ENCODE results near the gene STOM. TPM values are rescaled to one million over a fixed set of nuclear protein-coding genes. Genes with fewer than 3 reads are reported as not detected.

Gene STOM
- total and polyA plus RNA-seq, 4 donors = 80.0 to 384 (median 245) TPM

GRCh38 chr9:121365564-121365963 lies 4.5 kb downstream of the STOM start:
- no peaks in the 10 kb centered on the region for H3K36me3 ChIP-seq (ENCODE audit: control insufficient read depth in 1 of 2, insufficient read depth in 2 of 2, low read length in 1 of 2)
- H3K4me1 ChIP-seq (ENCODE audit: control insufficient read depth in 1 of 2, insufficient read depth in 2 of 2, low read length in 2 of 2) = peaks cover 0 to 3% of the 10 kb centered on the region in 2 donors
- intact Hi-C loops (cut with DNase I) = no loop called here
- 13 to 40% methylated on average over 2 of the region's 2 CpGs for WGBS, 2 donors
- H3K27ac ChIP-seq (ENCODE audit: low read depth in 1 of 2, low read length in 2 of 2) = no peak overlapping the region
- DNase-seq (no peak), ATAC-seq (ENCODE audit: low FRiP score) (no peak)
- no peaks in the 10 kb centered on the region for H3K9me3 ChIP-seq (ENCODE audit: control insufficient read depth, low read length)
- no peak overlapping the region for H3K4me3 ChIP-seq (ENCODE audit: low read length in 2 of 2)
- H3K27me3 ChIP-seq (ENCODE audit: control insufficient read depth in 1 of 2, insufficient read depth in 2 of 2, low read length in 1 of 2) = no peaks in the 10 kb centered on the region

- intact Hi-C loops (cut with DNase I) = loop anchor here in 1 of 2 donors (5.0 kb wide), 1 partner anchor 38 kb away; no protein-coding TSS in a partner anchor
- no peak overlapping the region for H3K4me3 ChIP-seq (ENCODE audit: low read length in 2 of 2)
- no peaks in the 10 kb centered on the region for H3K9me3 ChIP-seq (ENCODE audit: control insufficient read depth, low read length)
- H3K4me1 ChIP-seq (ENCODE audit: control insufficient read depth in 1 of 2, insufficient read depth in 2 of 2, low read length in 2 of 2) = peaks cover under 1 to 3% of the 10 kb centered on the region in 2 donors
- DNase-seq = no peak
- H3K27me3 ChIP-seq (ENCODE audit: control insufficient read depth in 1 of 2, insufficient read depth in 2 of 2, low read length in 1 of 2) = no peaks in the 10 kb centered on the region
- H3K27ac ChIP-seq (ENCODE audit: low read depth in 1 of 2, low read length in 2 of 2) = no peak overlapping the region
- no peaks in the 10 kb centered on the region for H3K36me3 ChIP-seq (ENCODE audit: control insufficient read depth in 1 of 2, insufficient read depth in 2 of 2, low read length in 1 of 2)
- no peak for ATAC-seq (ENCODE audit: low FRiP score)
Observed at GRCh38 chr9:121364886-121365285, 5.2 kb downstream of the STOM start.

- Histone ChIP-seq H3K9me3 (ENCODE audit: control insufficient read depth, low read length) (no peaks in the 10 kb centered on the region), H3K27ac (ENCODE audit: low read depth in 1 of 2, low read length in 2 of 2) (no peak overlapping the region), H3K27me3 (ENCODE audit: control insufficient read depth in 1 of 2, insufficient read depth in 2 of 2, low read length in 1 of 2) (no peaks in the 10 kb centered on the region), H3K4me3 (ENCODE audit: low read length in 2 of 2) (no peak overlapping the region), H3K36me3 (ENCODE audit: control insufficient read depth in 1 of 2, insufficient read depth in 2 of 2, low read length in 1 of 2) (no peaks in the 10 kb centered on the region), H3K4me1 (ENCODE audit: control insufficient read depth in 1 of 2, insufficient read depth in 2 of 2, low read length in 2 of 2) (peaks cover 3% of the 10 kb centered on the region in 2 donors)
- intact Hi-C loops (cut with DNase I) = loop anchor here in 1 of 2 donors (5.0 kb wide), 1 partner anchor 37 kb away; no protein-coding TSS in a partner anchor
- no peak for DNase-seq
- WGBS, 2 donors = 74% methylated on average over 5 of the region's 5 CpGs
- no peak for ATAC-seq (ENCODE audit: low FRiP score)
Observed at GRCh38 chr9:121364077-121364476, 6.0 kb downstream of the STOM start.

GRCh38 chr9:121363622-121363961 lies 6.5 kb downstream of the STOM start:
- Histone ChIP-seq H3K36me3 (ENCODE audit: control insufficient read depth in 1 of 2, insufficient read depth in 2 of 2, low read length in 1 of 2) (no peaks in the 10 kb centered on the region), H3K27ac (ENCODE audit: low read depth in 1 of 2, low read length in 2 of 2) (peak overlapping the region in 1 of 2 donors; percentile 43), H3K4me1 (ENCODE audit: control insufficient read depth in 1 of 2, insufficient read depth in 2 of 2, low read length in 2 of 2) (peaks cover 3 to 7% of the 10 kb centered on the region in 2 donors), H3K4me3 (ENCODE audit: low read length in 2 of 2) (no peak overlapping the region), H3K27me3 (ENCODE audit: control insufficient read depth in 1 of 2, insufficient read depth in 2 of 2, low read length in 1 of 2) (no peaks in the 10 kb centered on the region), H3K9me3 (ENCODE audit: control insufficient read depth, low read length) (no peaks in the 10 kb centered on the region)
- DNase-seq (no peak), ATAC-seq (ENCODE audit: low FRiP score) (no peak)
- intact Hi-C loops (cut with DNase I) = loop anchor here in 1 of 2 donors (5.0 kb wide), 1 partner anchor 36 kb away; no protein-coding TSS in a partner anchor
- 10 to 20% methylated on average over 1 of the region's 1 CpG for WGBS, 2 donors

- Histone ChIP-seq H3K4me1 (ENCODE audit: control insufficient read depth in 1 of 2, insufficient read depth in 2 of 2, low read length in 2 of 2) (peaks cover 3 to 7% of the 10 kb centered on the region in 2 donors), H3K4me3 (ENCODE audit: low read length in 2 of 2) (no peak overlapping the region), H3K36me3 (ENCODE audit: control insufficient read depth in 1 of 2, insufficient read depth in 2 of 2, low read length in 1 of 2) (no peaks in the 10 kb centered on the region), H3K9me3 (ENCODE audit: control insufficient read depth, low read length) (no peaks in the 10 kb centered on the region), H3K27ac (ENCODE audit: low read depth in 1 of 2, low read length in 2 of 2) (peak overlapping the region; percentile 86 to 96), H3K27me3 (ENCODE audit: control insufficient read depth in 1 of 2, insufficient read depth in 2 of 2, low read length in 1 of 2) (no peaks in the 10 kb centered on the region)
- peak; percentile 79 for ATAC-seq (ENCODE audit: low FRiP score)
- intact Hi-C loops (cut with DNase I) = loop anchor here in 1 of 2 donors (5.0 kb wide), 1 partner anchor 36 kb away; no protein-coding TSS in a partner anchor
- DNase-seq = no peak
- 3% methylated on average over 2 of the region's 2 CpGs for WGBS, 2 donors
Observed at GRCh38 chr9:121362813-121363621, 7.0 kb downstream of the STOM start.

GRCh38 chr9:121360601-121361374 lies 9.3 kb downstream of the STOM start:
- H3K27me3 ChIP-seq (ENCODE audit: control insufficient read depth in 1 of 2, insufficient read depth in 2 of 2, low read length in 1 of 2) = no peaks in the 10 kb centered on the region
- peak overlapping the region in 1 of 2 donors; percentile 97 for H3K27ac ChIP-seq (ENCODE audit: low read depth in 1 of 2, low read length in 2 of 2)
- intact Hi-C loops (cut with DNase I) = loop anchor here in 1 of 2 donors (5.0 kb wide), 1 partner anchor 33 kb away; no protein-coding TSS in a partner anchor
- DNase-seq = no peak
- H3K9me3 ChIP-seq (ENCODE audit: control insufficient read depth, low read length) = no peaks in the 10 kb centered on the region
- ATAC-seq (ENCODE audit: low FRiP score) = peak; percentile 66
- peaks cover 3 to 9% of the 10 kb centered on the region in 2 donors for H3K4me1 ChIP-seq (ENCODE audit: control insufficient read depth in 1 of 2, insufficient read depth in 2 of 2, low read length in 2 of 2)
- H3K36me3 ChIP-seq (ENCODE audit: control insufficient read depth in 1 of 2, insufficient read depth in 2 of 2, low read length in 1 of 2) = no peaks in the 10 kb centered on the region
- H3K4me3 ChIP-seq (ENCODE audit: low read length in 2 of 2) = peak overlapping the region in 1 of 2 donors; percentile 18

- Histone ChIP-seq H3K36me3 (ENCODE audit: control insufficient read depth in 1 of 2, insufficient read depth in 2 of 2, low read length in 1 of 2) (peaks cover 0 to 3% of the 10 kb centered on the region in 2 donors), H3K27me3 (ENCODE audit: control insufficient read depth in 1 of 2, insufficient read depth in 2 of 2, low read length in 1 of 2) (no peaks in the 10 kb centered on the region), H3K4me1 (ENCODE audit: control insufficient read depth in 1 of 2, insufficient read depth in 2 of 2, low read length in 2 of 2) (peaks cover 3 to 10% of the 10 kb centered on the region in 2 donors), H3K9me3 (ENCODE audit: control insufficient read depth, low read length) (no peaks in the 10 kb centered on the region), H3K4me3 (ENCODE audit: low read length in 2 of 2) (no peak overlapping the region), H3K27ac (ENCODE audit: low read depth in 1 of 2, low read length in 2 of 2) (peak overlapping the region in 1 of 2 donors; percentile 76)
- DNase-seq = no peak
- no peak for ATAC-seq (ENCODE audit: low FRiP score)
- intact Hi-C loops (cut with DNase I) = loop anchor here in 1 of 2 donors (5.0 kb wide), 1 partner anchor 32 kb away; no protein-coding TSS in a partner anchor
- 35 to 37% methylated on average over 3 of the region's 3 CpGs for WGBS, 2 donors
Observed at GRCh38 chr9:121359351-121360294, 10.4 kb downstream of the STOM start.

- Histone ChIP-seq H3K9me3 (ENCODE audit: control insufficient read depth, low read length) (no peaks in the 10 kb centered on the region), H3K4me3 (ENCODE audit: low read length in 2 of 2) (no peak overlapping the region), H3K27ac (ENCODE audit: low read depth in 1 of 2, low read length in 2 of 2) (peak overlapping the region; percentile 14 to 71), H3K27me3 (ENCODE audit: control insufficient read depth in 1 of 2, insufficient read depth in 2 of 2, low read length in 1 of 2) (no peaks in the 10 kb centered on the region), H3K36me3 (ENCODE audit: control insufficient read depth in 1 of 2, insufficient read depth in 2 of 2, low read length in 1 of 2) (peaks cover 0 to 8% of the 10 kb centered on the region in 2 donors), H3K4me1 (ENCODE audit: control insufficient read depth in 1 of 2, insufficient read depth in 2 of 2, low read length in 2 of 2) (peaks cover 3 to 10% of the 10 kb centered on the region in 2 donors)
- no peak for DNase-seq
- ATAC-seq (ENCODE audit: low FRiP score) = no peak
- intact Hi-C loops (cut with DNase I) = no loop called here
- WGBS, 2 donors = 70% methylated on average over 3 of the region's 3 CpGs
Observed at GRCh38 chr9:121358751-121359150, 11.3 kb downstream of the STOM start.
